Natural killer cell treated with Interleukin-12 subunit alpha and Interleukin-12 subunit beta and Interleukin-15 and Interleukin-18, amount 100 ng/mL, for 72 hours (primary cell): ENCODE measurements around the gene ARVCF. TPM values are rescaled to one million over a fixed set of nuclear protein-coding genes. Genes with fewer than 3 reads are reported as not detected.

Experiments
- ATAC-seq, 2 donors: fragments of 150-1000 bp; cut with Tn5 transposase in 1 of 2; sonication (Bioruptor Pico), chemical (Tn5 transposase) in 1 of 2; 2 replicates each; pipeline ENCODE4 v1.10.0; 2021
- DNase-seq: peaks from one replicate; pipeline ENCODE4 v3.0.0; 2022; ENCODE audit warnings: low spot score
- H3K27ac Mint-ChIP-seq, 2 donors: 1 replicate in 1 of 2; 2 replicates in 1 of 2; pipeline ENCODE4 v1.8.0; 2022; ENCODE audit warnings: mixed read lengths in 2 of 2, mild to moderate bottlenecking in 1 of 2, moderate library complexity in 1 of 2
- H3K27me3 Mint-ChIP-seq, 2 donors: 1 replicate in 1 of 2; 2 replicates in 1 of 2; pipeline ENCODE4 v1.8.0; 2022; ENCODE audit warnings: mixed read lengths in 2 of 2
- H3K36me3 Mint-ChIP-seq: one replicate; pipeline ENCODE4 v1.8.0; 2022; ENCODE audit warnings: mixed read lengths
- H3K4me1 Mint-ChIP-seq, 2 donors: 1 replicate in 1 of 2; 2 replicates in 1 of 2; pipeline ENCODE4 v1.8.0; 2022; ENCODE audit warnings: low read depth in 2 of 2, mixed read lengths in 2 of 2, mild to moderate bottlenecking in 1 of 2
- H3K4me3 Mint-ChIP-seq: one replicate; pipeline ENCODE4 v1.8.0; 2022; ENCODE audit warnings: mixed read lengths
- H3K9me3 Mint-ChIP-seq: 2 replicates; pipeline ENCODE4 v1.8.0; 2022; ENCODE audit warnings: mixed read lengths
- total RNA-seq, 2 donors: library from RNA; stranded (reverse); gene quantifications; one replicate each; pipeline ENCODE4 v1.2.3, GENCODE V29; 2022

Gene ARVCF
- total RNA-seq, 2 donors from 2014 or later = 3.7 to 3.8 TPM

GRCh38 chr22:20021196-20022181 is 4.9 kb upstream of the ARVCF start:
- H3K4me1 Mint-ChIP-seq = peaks cover 31 to 35% of the 10 kb centered on the region in 2 donors
- peak in 1 of 2 donors; percentile 3 for ATAC-seq

GRCh38 chr22:20020533-20021195 is 4.0 kb upstream of the ARVCF start, which contains the start of gene TANGO2:
Gene TANGO2, plus strand, starts transcription at chr22:20021110. Its CDS starts 15,689 bp downstream, at chr22:20036799.
- Mint-ChIP-seq H3K27ac (peak within 1 kb of the TSS; percentile 83 to 90), H3K9me3 (no peaks in the 10 kb centered on the region), H3K36me3 (no peaks in the 10 kb centered on the region)

More at GRCh38 chr22:20021196-20022181, 4.9 kb upstream of the ARVCF start:
- Mint-ChIP-seq H3K27me3 (no peaks in the 10 kb centered on the region), H3K9me3 (no peaks in the 10 kb centered on the region), H3K27ac (peak overlapping the region; percentile 83 to 90), H3K36me3 (no peaks in the 10 kb centered on the region), H3K4me3 (peak overlapping the region; percentile 95)
- no peak for DNase-seq

GRCh38 chr22:20019661-20020532 is 3.3 kb upstream of the ARVCF start:
- no peaks in the 10 kb centered on the region for H3K9me3 Mint-ChIP-seq

More at GRCh38 chr22:20020533-20021195, 4.0 kb upstream of the ARVCF start, which contains the start of gene TANGO2:
- Mint-ChIP-seq H3K4me3 (peak within 1 kb of the TSS; percentile 95), H3K27me3 (no peaks in the 10 kb centered on the region), H3K4me1 (peaks cover 28 to 32% of the 10 kb centered on the region in 2 donors)
- DNase-seq = peak; percentile 97
- peak; percentile 95 to 96 for ATAC-seq

GRCh38 chr22:20018001-20018400 is 1.4 kb upstream of the ARVCF start:
- H3K36me3 Mint-ChIP-seq = no peaks in the 10 kb centered on the region
- H3K27ac Mint-ChIP-seq = no peak overlapping the region
- DNase-seq (no peak), ATAC-seq (no peak)
- peaks cover 16 to 27% of the 10 kb centered on the region in 2 donors for H3K4me1 Mint-ChIP-seq
- no peaks in the 10 kb centered on the region for H3K9me3 Mint-ChIP-seq
- H3K27me3 Mint-ChIP-seq = no peaks in the 10 kb centered on the region
- peak overlapping the region; percentile 85 for H3K4me3 Mint-ChIP-seq

More at GRCh38 chr22:20019661-20020532, 3.3 kb upstream of the ARVCF start:
- peaks cover 24 to 32% of the 10 kb centered on the region in 2 donors for H3K4me1 Mint-ChIP-seq
- peak overlapping the region; percentile 95 for H3K4me3 Mint-ChIP-seq
- no peaks in the 10 kb centered on the region for H3K27me3 Mint-ChIP-seq
- DNase-seq (no peak), ATAC-seq (no peak)
- no peaks in the 10 kb centered on the region for H3K36me3 Mint-ChIP-seq
- peak overlapping the region; percentile 83 to 90 for H3K27ac Mint-ChIP-seq

- H3K27me3 Mint-ChIP-seq = no peaks in the 10 kb centered on the region
- H3K4me1 Mint-ChIP-seq = peaks cover 16 to 25% of the 10 kb centered on the region in 2 donors
- H3K27ac Mint-ChIP-seq = no peak overlapping the region
- no peak for DNase-seq
- no peak for ATAC-seq
- H3K4me3 Mint-ChIP-seq = peak overlapping the region; percentile 85
- H3K9me3 Mint-ChIP-seq = no peaks in the 10 kb centered on the region
- no peaks in the 10 kb centered on the region for H3K36me3 Mint-ChIP-seq
Measured at GRCh38 chr22:20017622-20017958, 967 bp upstream of the ARVCF start.

GRCh38 chr22:20015971-20016733 is 471 bp downstream of the ARVCF start:
- Mint-ChIP-seq H3K9me3 (no peaks in the 10 kb centered on the region), H3K4me3 (peak overlapping the region; percentile 85), H3K27ac (no peak overlapping the region), H3K36me3 (no peaks in the 10 kb centered on the region), H3K4me1 (peaks cover 10 to 14% of the 10 kb centered on the region in 2 donors), H3K27me3 (no peaks in the 10 kb centered on the region)
- DNase-seq (no peak), ATAC-seq (peak in 1 of 2 donors; percentile 1)

- H3K27me3 Mint-ChIP-seq = no peaks in the 10 kb centered on the region
- H3K4me3 Mint-ChIP-seq = peak overlapping the region; percentile 59
- ATAC-seq = no peak
- no peaks in the 10 kb centered on the region for H3K9me3 Mint-ChIP-seq
- H3K27ac Mint-ChIP-seq = no peak overlapping the region
- H3K4me1 Mint-ChIP-seq = peaks cover 7 to 9% of the 10 kb centered on the region in 2 donors
- no peaks in the 10 kb centered on the region for H3K36me3 Mint-ChIP-seq
- no peak for DNase-seq
Measured at GRCh38 chr22:20015187-20015625, 1.4 kb downstream of the ARVCF start.

GRCh38 chr22:20014526-20015186 is 2.0 kb downstream of the ARVCF start:
- H3K36me3 Mint-ChIP-seq = no peaks in the 10 kb centered on the region
- H3K27me3 Mint-ChIP-seq = no peaks in the 10 kb centered on the region
- no peaks in the 10 kb centered on the region for H3K9me3 Mint-ChIP-seq
- no peak overlapping the region for H3K27ac Mint-ChIP-seq
- H3K4me1 Mint-ChIP-seq = peaks cover 7 to 9% of the 10 kb centered on the region in 2 donors
- H3K4me3 Mint-ChIP-seq = no peak overlapping the region
- DNase-seq (no peak), ATAC-seq (no peak)

- Mint-ChIP-seq H3K27ac (no peak overlapping the region), H3K36me3 (no peaks in the 10 kb centered on the region), H3K9me3 (no peaks in the 10 kb centered on the region), H3K4me1 (peaks cover 9 to 10% of the 10 kb centered on the region in 2 donors), H3K27me3 (no peaks in the 10 kb centered on the region), H3K4me3 (no peak overlapping the region)
- ATAC-seq (no peak), DNase-seq (no peak)
Measured at GRCh38 chr22:20013382-20013871, 3.2 kb downstream of the ARVCF start.

- Mint-ChIP-seq H3K4me1 (peaks cover 9 to 10% of the 10 kb centered on the region in 2 donors), H3K9me3 (no peaks in the 10 kb centered on the region), H3K27me3 (no peaks in the 10 kb centered on the region), H3K4me3 (no peak overlapping the region), H3K27ac (no peak overlapping the region), H3K36me3 (no peaks in the 10 kb centered on the region)
- ATAC-seq (no peak), DNase-seq (no peak)
Measured at GRCh38 chr22:20012741-20013331, 3.8 kb downstream of the ARVCF start.

- H3K4me3 Mint-ChIP-seq = no peak overlapping the region
- ATAC-seq = no peak
- no peak overlapping the region for H3K27ac Mint-ChIP-seq
- no peak for DNase-seq
- H3K27me3 Mint-ChIP-seq = no peaks in the 10 kb centered on the region
- no peaks in the 10 kb centered on the region for H3K9me3 Mint-ChIP-seq
- peaks cover 4 to 7% of the 10 kb centered on the region in 2 donors for H3K4me1 Mint-ChIP-seq
- no peaks in the 10 kb centered on the region for H3K36me3 Mint-ChIP-seq
Measured at GRCh38 chr22:20011993-20012740, 4.5 kb downstream of the ARVCF start.
